ENCODE results near the gene KBTBD4.

DNA sequence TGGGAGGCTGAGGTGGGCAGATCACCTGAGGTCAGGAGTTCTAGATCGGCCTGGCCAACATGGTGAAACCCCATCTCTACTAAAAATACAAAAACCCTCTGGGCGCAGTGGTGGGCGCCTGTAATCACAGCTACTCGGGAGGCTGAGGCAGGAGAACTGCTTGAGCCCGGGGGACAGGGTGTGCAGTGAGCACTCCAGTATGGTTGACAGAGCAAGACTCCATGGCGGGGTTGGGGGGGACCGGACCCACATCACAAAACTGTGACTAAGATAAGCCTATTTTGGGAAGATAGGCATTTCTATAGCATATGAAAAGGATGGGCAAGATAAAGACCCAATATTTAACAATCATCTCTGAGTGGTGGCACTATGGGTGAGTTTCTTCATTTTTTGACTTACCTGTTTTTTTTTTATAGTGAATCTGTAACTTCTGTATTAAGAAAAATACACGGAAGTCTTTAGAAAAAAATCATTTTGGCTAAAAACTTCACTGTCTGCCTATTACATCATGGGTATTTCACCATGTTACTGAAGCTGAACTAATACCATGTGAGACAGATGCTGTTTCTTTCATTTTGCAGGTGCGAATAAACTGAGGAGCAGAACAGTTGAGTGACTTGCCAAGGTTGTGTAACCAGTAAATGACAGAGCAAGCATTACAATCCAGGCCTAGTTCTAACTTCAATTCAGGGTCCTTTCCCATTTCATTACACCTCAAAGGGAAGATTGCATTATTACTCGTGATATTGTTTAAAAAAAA is 28.3 kb downstream of the KBTBD4 start:
- TF ChIP-seq, protein P1, sequence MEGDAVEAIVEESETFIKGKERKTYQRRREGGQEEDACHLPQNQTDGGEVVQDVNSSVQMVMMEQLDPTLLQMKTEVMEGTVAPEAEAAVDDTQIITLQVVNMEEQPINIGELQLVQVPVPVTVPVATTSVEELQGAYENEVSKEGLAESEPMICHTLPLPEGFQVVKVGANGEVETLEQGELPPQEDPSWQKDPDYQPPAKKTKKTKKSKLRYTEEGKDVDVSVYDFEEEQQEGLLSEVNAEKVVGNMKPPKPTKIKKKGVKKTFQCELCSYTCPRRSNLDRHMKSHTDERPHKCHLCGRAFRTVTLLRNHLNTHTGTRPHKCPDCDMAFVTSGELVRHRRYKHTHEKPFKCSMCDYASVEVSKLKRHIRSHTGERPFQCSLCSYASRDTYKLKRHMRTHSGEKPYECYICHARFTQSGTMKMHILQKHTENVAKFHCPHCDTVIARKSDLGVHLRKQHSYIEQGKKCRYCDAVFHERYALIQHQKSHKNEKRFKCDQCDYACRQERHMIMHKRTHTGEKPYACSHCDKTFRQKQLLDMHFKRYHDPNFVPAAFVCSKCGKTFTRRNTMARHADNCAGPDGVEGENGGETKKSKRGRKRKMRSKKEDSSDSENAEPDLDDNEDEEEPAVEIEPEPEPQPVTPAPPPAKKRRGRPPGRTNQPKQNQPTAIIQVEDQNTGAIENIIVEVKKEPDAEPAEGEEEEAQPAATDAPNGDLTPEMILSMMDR (IDR thresholded peaks at IDR 0.05) = no peak
- no peak for TF ChIP-seq POLR2A (IDR thresholded peaks at IDR 0.05)
